ENCODE measurements around the gene LRBA.
"Not testable (repeated sequence)": the region's sequence is repeated elsewhere in the genome, so short reads cannot be mapped to it uniquely, and the experiment has no call there.

Gene LRBA

GRCh38 chr4:151021637-151022334 is 6.7 kb upstream of the LRBA start:
- no peak for DNase-seq (ENCODE audit: low spot score)

GRCh38 chr4:151015459-151016347 is 619 bp upstream of the LRBA start:
- DNase-seq (ENCODE audit: low spot score): peak; percentile 73

DNA sequence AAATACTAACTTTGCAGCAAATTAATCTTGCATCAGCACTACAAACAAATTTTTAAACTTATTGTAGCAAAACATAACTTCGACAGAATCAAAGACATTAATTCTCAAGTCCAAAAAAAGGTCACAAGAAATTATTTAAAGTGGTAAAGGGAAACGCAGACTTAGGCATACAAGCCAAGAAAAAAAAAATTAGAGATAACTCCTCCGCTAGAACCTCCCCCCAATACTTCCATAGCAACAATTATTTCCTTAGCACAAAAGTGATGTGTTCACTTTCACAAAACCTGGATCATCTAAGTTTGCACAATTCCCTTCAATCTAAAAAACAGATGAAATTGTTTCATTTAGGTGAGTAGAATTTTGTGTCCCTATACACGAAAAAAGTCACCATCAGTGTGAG is 1.1 kb downstream of the LRBA start:
- no peak for DNase-seq (ENCODE audit: low spot score)

GRCh38 chr4:151013491-151013890 is 1.6 kb downstream of the LRBA start:
- DNase-seq (ENCODE audit: low spot score): no peak

- no peak for DNase-seq (ENCODE audit: low spot score)
Observed at GRCh38 chr4:151012820-151013219, 2.3 kb downstream of the LRBA start.

GRCh38 chr4:151012376-151012775 is 2.7 kb downstream of the LRBA start:
- no peak for DNase-seq (ENCODE audit: low spot score)

DNA sequence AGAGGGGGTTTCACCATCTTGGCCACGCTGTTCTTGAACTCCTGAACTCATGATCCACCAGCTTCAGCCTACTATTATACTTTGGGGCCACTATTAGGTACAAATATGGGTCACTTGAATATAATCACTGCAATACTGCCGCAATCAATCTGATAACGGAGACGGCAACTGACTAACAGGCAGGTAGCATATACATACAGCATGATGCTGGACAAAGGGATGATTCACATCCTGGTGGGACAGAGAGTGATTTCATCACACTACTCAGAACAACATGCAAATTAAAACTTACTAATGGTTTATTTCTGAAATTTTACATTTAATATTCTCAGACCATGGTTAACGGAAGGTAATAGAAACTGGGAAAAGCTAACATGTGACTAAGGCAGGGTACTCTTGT is 10.9 kb downstream of the LRBA start:
- no peak for DNase-seq (ENCODE audit: low spot score)

DNA sequence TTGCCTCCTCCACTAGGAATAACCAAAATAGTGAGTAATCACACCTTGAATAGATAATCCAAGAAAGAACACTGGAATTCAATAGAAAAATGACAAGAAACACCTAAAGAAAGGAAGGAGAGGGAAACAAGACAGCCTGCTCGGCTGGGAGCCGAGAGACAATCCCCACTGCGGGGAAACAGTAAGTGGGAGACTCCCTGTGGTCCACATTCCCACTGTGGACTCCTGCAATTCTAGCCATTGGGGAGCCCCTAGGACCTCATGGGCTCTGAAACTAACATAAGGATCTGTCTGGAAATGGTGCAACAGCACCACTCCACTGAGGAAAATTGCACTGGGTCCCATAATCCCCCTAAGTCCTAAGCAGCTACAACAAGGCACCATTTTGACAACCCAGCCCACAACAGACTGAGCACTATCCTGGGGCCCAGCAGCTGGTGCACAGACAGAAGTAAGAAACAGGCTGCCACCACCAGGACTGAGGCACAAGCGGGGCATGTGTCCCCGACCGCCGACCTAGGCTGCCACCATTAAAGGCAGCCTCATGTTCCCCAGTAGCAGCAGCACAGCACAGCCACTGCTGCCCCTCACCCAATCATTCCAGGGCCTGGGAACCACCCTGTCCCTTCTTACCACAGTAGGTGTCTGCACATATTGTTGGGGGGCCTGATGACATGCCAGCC is 14.2 kb downstream of the LRBA start:
- no peak for DNase-seq (ENCODE audit: low spot score)

- DNase-seq (ENCODE audit: low spot score): no peak
Observed at GRCh38 chr4:150999086-150999485, 16.0 kb downstream of the LRBA start.

DNA sequence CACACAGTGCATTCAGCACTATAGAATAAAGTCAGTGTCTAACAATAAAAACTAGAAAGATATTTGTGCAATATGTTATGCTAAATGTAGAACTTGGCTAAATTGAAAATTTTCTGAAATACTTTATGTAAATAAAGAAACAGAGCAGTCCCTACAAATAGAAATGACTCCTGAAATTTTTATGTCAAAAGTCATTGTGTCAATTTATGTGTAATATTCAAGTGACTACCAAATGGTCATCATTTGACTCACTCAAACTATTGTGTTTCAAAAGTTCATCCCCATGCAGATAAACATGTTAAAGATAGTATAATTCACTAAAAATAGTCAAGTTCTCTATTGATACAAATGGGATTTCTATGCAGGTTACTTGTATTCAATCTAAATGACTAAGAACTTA is 17.9 kb downstream of the LRBA start:
- DNase-seq (ENCODE audit: low spot score): no peak

DNA sequence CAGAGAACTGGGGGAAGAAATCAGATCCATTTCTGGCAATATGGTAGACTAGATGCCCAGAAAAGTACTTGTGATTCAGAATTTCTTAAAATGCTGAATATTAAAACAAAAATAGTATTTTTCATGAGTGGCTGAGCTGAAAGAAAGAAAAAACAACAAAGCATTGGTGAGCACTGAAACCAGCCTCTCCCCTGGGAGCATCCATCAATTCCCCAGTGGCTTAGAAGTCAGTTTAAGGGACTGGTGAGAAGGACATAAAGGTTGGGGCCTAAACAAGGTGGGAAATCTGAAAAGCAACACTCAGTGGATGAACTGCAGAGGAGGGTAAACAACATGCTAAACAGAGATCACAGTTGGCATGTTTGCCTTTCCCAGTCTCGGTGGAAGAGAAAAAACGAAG is 20.4 kb downstream of the LRBA start:
- DNase-seq (ENCODE audit: low spot score): no peak

GRCh38 chr4:150993577-150993976 is 21.5 kb downstream of the LRBA start:
- DNase-seq (ENCODE audit: low spot score): not testable (repeated sequence)

GRCh38 chr4:150990993-150991392 is 24.1 kb downstream of the LRBA start:
- DNase-seq (ENCODE audit: low spot score): no peak

DNA sequence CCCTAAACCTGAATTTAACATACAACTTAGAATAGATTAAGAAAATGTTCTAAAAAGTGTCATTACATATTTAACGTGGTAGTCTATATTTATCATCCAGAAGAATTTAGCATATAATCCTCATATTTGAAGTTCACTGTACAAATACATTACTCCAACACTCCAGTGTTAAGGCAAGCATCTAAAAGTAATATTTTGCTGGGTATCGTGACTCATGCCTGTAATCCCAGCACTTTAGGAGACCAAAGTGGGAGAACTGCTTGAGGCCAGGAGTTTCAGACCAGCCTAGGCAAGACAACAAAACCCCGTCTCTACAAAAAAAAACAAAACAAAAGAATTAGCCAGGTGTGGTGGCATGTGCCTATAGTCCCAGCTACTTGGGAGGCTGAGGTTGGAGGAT is 24.8 kb downstream of the LRBA start:
- no peak for DNase-seq (ENCODE audit: low spot score)

DNA sequence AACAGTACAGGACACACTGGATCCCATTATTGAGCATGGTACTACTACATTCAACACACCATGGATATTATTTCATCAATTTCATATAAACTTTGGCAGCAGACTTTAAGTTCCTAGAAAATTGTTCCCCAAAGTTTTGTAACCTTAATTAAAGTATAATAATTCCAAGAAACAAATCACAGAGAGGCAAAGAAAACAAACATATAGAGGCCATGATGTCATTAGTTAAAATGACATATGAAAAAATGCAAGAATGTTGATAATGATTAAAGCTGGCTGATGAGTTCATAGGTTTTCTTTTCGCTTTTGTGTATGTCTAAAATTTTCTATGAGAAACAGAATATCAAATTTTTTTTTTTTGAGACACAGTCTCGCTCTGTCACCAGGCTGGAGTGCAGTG is 26.8 kb downstream of the LRBA start:
- no peak for DNase-seq (ENCODE audit: low spot score)

GRCh38 chr4:150987204-150987603 is 27.9 kb downstream of the LRBA start:
- no peak for DNase-seq (ENCODE audit: low spot score)

- DNase-seq (ENCODE audit: low spot score): no peak
Observed at GRCh38 chr4:150986085-150986484, 29.0 kb downstream of the LRBA start.

DNA sequence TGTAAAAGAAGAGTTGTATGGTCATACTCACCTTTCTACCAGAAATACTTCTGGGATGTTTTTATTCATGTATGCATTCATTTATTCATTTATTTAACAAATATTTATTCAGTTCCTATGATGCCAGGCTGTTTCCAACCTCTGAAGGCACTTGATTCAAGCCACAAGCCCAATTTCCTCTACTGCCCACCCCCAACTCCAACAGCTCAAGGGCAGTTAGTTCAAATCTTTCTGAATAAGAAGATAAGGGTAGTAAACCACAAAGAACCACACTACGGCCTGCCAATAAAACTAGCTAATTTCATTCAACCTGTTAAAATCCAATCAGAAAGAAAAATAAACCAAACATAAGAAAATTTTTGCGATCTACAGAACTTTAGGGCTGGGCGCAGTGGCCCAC is 31.2 kb downstream of the LRBA start:
- DNase-seq (ENCODE audit: low spot score): no peak

GRCh38 chr4:150982557-150983233 is 32.4 kb downstream of the LRBA start:
- no peak for DNase-seq (ENCODE audit: low spot score)

GRCh38 chr4:150978738-150979575 is 36.1 kb downstream of the LRBA start:
- no peak for DNase-seq (ENCODE audit: low spot score)

DNA sequence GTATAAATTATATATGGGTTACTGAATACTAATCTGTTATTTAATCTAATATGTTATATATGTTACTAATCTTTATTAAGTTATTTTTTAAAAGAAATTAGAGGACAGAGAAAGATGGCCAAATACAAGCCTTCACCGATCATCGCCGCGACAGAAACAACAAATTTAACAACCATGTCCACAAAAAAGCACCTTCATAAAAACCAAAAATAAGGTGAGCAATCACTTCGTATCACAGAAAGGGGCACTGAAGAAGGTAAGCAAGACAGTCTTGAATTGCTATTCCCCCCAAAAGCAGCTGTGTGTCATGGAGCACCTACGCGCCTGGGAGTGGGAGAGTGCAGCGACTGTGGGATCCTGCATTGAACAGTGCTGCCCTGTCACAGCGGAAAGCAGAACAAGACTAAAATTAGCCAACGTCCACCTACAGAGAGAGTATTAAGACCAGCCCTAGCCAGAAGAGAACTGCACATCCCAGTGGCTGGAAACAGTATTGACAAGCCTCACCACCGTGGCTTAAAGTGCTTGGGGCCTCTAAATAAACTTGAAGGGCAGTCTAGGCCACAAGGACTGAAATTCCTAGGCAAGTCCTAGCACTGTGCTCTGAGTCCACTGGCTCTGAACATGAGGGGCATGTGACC is 38.5 kb downstream of the LRBA start:
- peak; percentile 63 for DNase-seq (ENCODE audit: low spot score)

Data from HuH-7 (cell line).